IMR-90 (cell line): Measurements from ENCODE around the gene PTGR2. TPM values are rescaled to one million over a fixed set of nuclear protein-coding genes. Genes with fewer than 3 reads are reported as not detected.

Experiments used
- ATAC-seq: fragments of 200-7000 bp; cut with Tn5 transposase; 2 replicates; pipeline ENCODE4 v1.9.1; 2020; ENCODE audit warnings: low read depth, mild to moderate bottlenecking, moderate library complexity
- BruUV-seq: library from RNA; stranded (reverse); fragments of 400-500 nt; replicated peaks from 2 replicates; lab custom pipeline; 2021; lab: Mats Ljungman, UMichigan
- CTCF ChIA-PET: fragments of 300-600 bp; formaldehyde crosslinking; extraction: SDS; loops from one replicate; lab custom pipeline; 2021; ENCODE audit warnings: antibody characterized with exemption; lab: Yijun Ruan, JAX
- POLR2A ChIA-PET: fragments of 300-600 bp; sonication (Branson Sonifier 250); formaldehyde crosslinking; loops from one replicate; lab custom pipeline; 2022; ENCODE audit warnings: antibody characterized with exemption; ENCODE audit not compliant: unreplicated experiment; lab: Charles Lee
- DNase-seq: peaks from one replicate; pipeline ENCODE4 v3.0.0; 2013
- H2AFZ ChIP-seq: replicated peaks from 2 replicates; pipeline ENCODE3; 2013; ENCODE audit warnings: low read length, mild to moderate bottlenecking; ENCODE audit not compliant: poor library complexity
- H2AK5ac ChIP-seq: 2 replicates; pipeline ENCODE4 v1.6.1; 2013; ENCODE audit warnings: low read depth, low read length, inconsistent platforms
- H2AK9ac ChIP-seq: replicated peaks from 2 replicates; pipeline ENCODE3; 2013; ENCODE audit warnings: mild to moderate bottlenecking, low read depth, low read length, moderate library complexity; ENCODE audit not compliant: poor library complexity
- H2BK120ac ChIP-seq: 2 replicates; pipeline ENCODE4 v1.6.1; 2013; ENCODE audit warnings: low read depth, low read length, inconsistent platforms
- H2BK15ac ChIP-seq: 3 replicates; pipeline ENCODE4 v1.6.1; 2013; ENCODE audit warnings: low read depth, low read length, inconsistent platforms
- H2BK20ac ChIP-seq: 2 replicates; pipeline ENCODE4 v1.6.1; 2013; ENCODE audit warnings: low read depth, mild to moderate bottlenecking, inconsistent platforms, low read length, moderate library complexity
- H2BK5ac ChIP-seq: 2 replicates; pipeline ENCODE4 v1.6.1; 2013; ENCODE audit warnings: mild to moderate bottlenecking, low read depth, low read length, inconsistent platforms; ENCODE audit not compliant: poor library complexity, severe bottlenecking
- H3K14ac ChIP-seq: replicated peaks from 2 replicates; pipeline ENCODE4 v1.6.1; 2013; ENCODE audit warnings: low read depth, low read length, inconsistent platforms
- H3K18ac ChIP-seq: 2 replicates; pipeline ENCODE4 v1.6.1; 2013; ENCODE audit warnings: low read depth, low read length, control low read depth
- H3K23ac ChIP-seq: 2 replicates; pipeline ENCODE4 v1.6.1; 2013; ENCODE audit warnings: low read depth, low read length, inconsistent platforms
- H3K27ac ChIP-seq: 2 replicates; pipeline ENCODE4 v1.5.1; 2013; ENCODE audit warnings: mild to moderate bottlenecking, control low read depth, low read length; ENCODE audit not compliant: insufficient read depth
- H3K27me3 ChIP-seq: 2 replicates; pipeline ENCODE4 v1.6.1; 2013; ENCODE audit warnings: low read length; ENCODE audit not compliant: control insufficient read depth, insufficient read depth
- H3K36me3 ChIP-seq: 2 replicates; pipeline ENCODE4 v1.6.1; 2013; ENCODE audit warnings: low read length, mixed read lengths; ENCODE audit not compliant: control insufficient read depth, insufficient read depth
- H3K4ac ChIP-seq: 2 replicates; pipeline ENCODE4 v1.6.1; 2013; ENCODE audit warnings: low read depth, low read length, inconsistent platforms
- H3K4me1 ChIP-seq: 2 replicates; pipeline ENCODE4 v1.6.1; 2013; ENCODE audit warnings: low read length, mixed read lengths; ENCODE audit not compliant: control insufficient read depth, insufficient read depth
- H3K4me2 ChIP-seq: 2 replicates; pipeline ENCODE4 v1.6.1; 2013; ENCODE audit warnings: low read depth, mild to moderate bottlenecking, control low read depth, low read length, moderate library complexity
- H3K4me3 ChIP-seq: 2 replicates; pipeline ENCODE4 v1.5.1; 2013; ENCODE audit warnings: low read depth, mild to moderate bottlenecking, control low read depth, low read length, moderate library complexity; ENCODE audit not compliant: insufficient read depth
- H3K56ac ChIP-seq: 2 replicates; pipeline ENCODE4 v1.6.1; 2013; ENCODE audit warnings: low read length, inconsistent platforms; ENCODE audit not compliant: insufficient read depth; ENCODE audit errors: extremely low read depth
- H3K79me1 ChIP-seq, 2 experiments: 2 replicates each; pipeline ENCODE4 v1.6.1; 2013; ENCODE audit warnings: low read length in 2 of 2, inconsistent platforms in 1 of 2, low read depth in 1 of 2
- H3K9ac ChIP-seq: 2 replicates; pipeline ENCODE4 v1.6.1; 2013; ENCODE audit warnings: low read depth, low read length, control low read depth
- H3K9me1 ChIP-seq: 2 replicates; pipeline ENCODE4 v1.6.1; 2013; ENCODE audit warnings: low read length, inconsistent platforms; ENCODE audit not compliant: insufficient read depth
- H3K9me3 ChIP-seq: 2 replicates; pipeline ENCODE4 v1.6.1; 2013; ENCODE audit warnings: low read length; ENCODE audit not compliant: control insufficient read depth, insufficient read depth
- H4K20me1 ChIP-seq: 2 replicates; pipeline ENCODE4 v1.6.1; 2013; ENCODE audit warnings: low read length, inconsistent platforms; ENCODE audit not compliant: insufficient read depth
- H4K5ac ChIP-seq: 2 replicates; pipeline ENCODE4 v1.6.1; 2013; ENCODE audit warnings: mild to moderate bottlenecking, low read depth, low read length, control low read depth
- H4K8ac ChIP-seq, 2 experiments: 2 replicates each; pipeline ENCODE4 v1.6.1; 2013; ENCODE audit warnings: low read depth in 2 of 2, low read length in 2 of 2, control low read depth in 1 of 2, inconsistent platforms in 1 of 2
- H4K91ac ChIP-seq: 2 replicates; pipeline ENCODE4 v1.6.1; 2013; ENCODE audit warnings: low read depth, low read length, inconsistent platforms; ENCODE audit not compliant: insufficient read depth
- CEBPB ChIP-seq: IDR thresholded peaks from 2 replicates; pipeline ENCODE4 v1.6.1; 2012; ENCODE audit warnings: low read depth, low read length, improper control_type of control experiment
- MAFK ChIP-seq: IDR thresholded peaks from 2 replicates; pipeline ENCODE4 v1.6.1; 2012; ENCODE audit warnings: low read depth, low read length, improper control_type of control experiment
- MXI1 ChIP-seq: IDR thresholded peaks from 2 replicates; pipeline ENCODE4 v1.6.1; 2012; ENCODE audit warnings: low read depth, mild to moderate bottlenecking, low read length, moderate library complexity, borderline replicate concordance
- NFE2L2 ChIP-seq: fragments of 150-350 bp; IDR thresholded peaks from 2 replicates; pipeline ENCODE4 v1.6.1; 2016; ENCODE audit warnings: low read depth, mild to moderate bottlenecking, low read length
- RAD21 ChIP-seq: IDR thresholded peaks from 2 replicates; pipeline ENCODE4 v1.6.1; 2012; ENCODE audit warnings: low read length, improper control_type of control experiment
- RFX5 ChIP-seq: IDR thresholded peaks from 2 replicates; pipeline ENCODE4 v1.8.0; 2012; ENCODE audit warnings: low read depth, mild to moderate bottlenecking, low read length, moderate library complexity
- WGBS, 2 experiments: methylation state at CpG; one replicate each; pipeline versions ENCODE4 v1.1.5 to v1.1.7; 2013; ENCODE audit warnings: missing lambda C conversion rate in 2 of 2; ENCODE audit not compliant: insufficient read length in 1 of 2; ENCODE audit errors: extremely low coverage in 2 of 2; 5-methylcytosine and 5-hydroxymethylcytosine counted together
- dilution Hi-C: fragments of 300-500 bp; cut with HindIII; formaldehyde crosslinking; loops from one replicate; pipeline ENCODE4 v1.14.3; 2018; ENCODE audit warnings: low sequenced_read_pairs; ENCODE audit not compliant: unreplicated experiment
- in situ Hi-C: fragments of 300-500 bp; cut with MboI; formaldehyde crosslinking; loops from 3 replicates; pipeline ENCODE4 v1.14.3; 2019; ENCODE audit warnings: low sequenced_read_pairs, inconsistent platforms, mixed read lengths
- intact Hi-C: fragments of 100-400 bp; cut with micrococcal nuclease; formaldehyde crosslinking; loops from 2 replicates; pipeline ENCODE4 v1.10.0; 2022
- polyA plus RNA-seq, 3 experiments: library from polyadenylated mRNA; depleted of rRNA; stranded (reverse); fragments of >200 nt; gene quantifications; 2 replicates each; pipeline ENCODE4 v1.2.3, GENCODE V29; 2012; ENCODE audit warnings: low replicate concordance in 1 of 3
- total RNA-seq: library from RNA; depleted of rRNA; stranded (reverse); fragments of >200 nt; gene quantifications from 2 replicates; pipeline ENCODE4 v1.2.3, GENCODE V29; 2012
- TF ChIP-seq, protein P1 (sequence below): fragments of 150-350 bp; IDR thresholded peaks from 2 replicates; pipeline ENCODE4 v1.6.1; 2016; ENCODE audit warnings: low read depth, mild to moderate bottlenecking, low read length, moderate library complexity, borderline replicate concordance

Gene PTGR2
- total and polyA plus RNA-seq, 2 of the 4 experiments (the other 2 are of a cell fraction) = 1.3 to 3.2 TPM

DNA sequence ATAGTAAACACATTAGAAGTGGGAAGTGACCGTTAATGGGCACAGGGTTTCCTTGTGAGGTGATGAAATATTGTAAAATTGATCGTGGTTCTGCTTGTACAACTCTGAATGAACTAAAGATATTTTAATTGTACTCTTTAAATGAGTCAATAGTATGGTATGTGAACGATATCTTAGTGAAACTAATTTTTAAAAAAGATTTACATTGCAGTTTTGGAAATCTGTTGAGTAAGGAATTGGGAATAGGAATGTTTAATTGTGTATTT is 36.8 kb downstream of the PTGR2 start:
- WGBS, 2 experiments = no CpG with 5 or more reads among the region's 3 CpGs
- ChIA-PET POLR2A (no interaction called here), CTCF (interaction anchor here (0.6 kb wide), 1 partner anchor 409 kb away, joined by 3 read pairs; no protein-coding TSS in a partner anchor)
- Histone ChIP-seq H3K56ac (no peak overlapping the region), H3K18ac (no peak overlapping the region), H3K14ac (no peak overlapping the region), H3K9ac (no peak overlapping the region), H3K79me1 (peaks cover 4 to 33% of the 10 kb centered on the region in 2 experiments), H3K27me3 (no peaks in the 10 kb centered on the region), H2BK15ac (no peak overlapping the region), H3K4me3 (no peak overlapping the region), H4K5ac (no peak overlapping the region), H3K36me3 (no peaks in the 10 kb centered on the region; the same call in 1 of the 2 replicates), H3K23ac (no peak overlapping the region), H3K4me2 (no peak overlapping the region; the same call in 1 of the 2 replicates), H3K27ac (no peak overlapping the region), H3K9me3 (no peaks in the 10 kb centered on the region), H3K9me1 (no peaks in the 10 kb centered on the region; the same call in none of the 2 replicates), H2BK20ac (no peak overlapping the region), H4K20me1 (peaks cover 39% of the 10 kb centered on the region), H2BK120ac (no peak overlapping the region), H2AK5ac (no peak overlapping the region), H4K8ac (no peak overlapping the region), H3K4ac (no peak overlapping the region), H2AK9ac (no peak overlapping the region), H3K4me1 (peaks cover 2% of the 10 kb centered on the region; the same call in 1 of the 2 replicates), H2AFZ (no peak overlapping the region), H4K91ac (no peak overlapping the region), H2BK5ac (no peak overlapping the region)
- no TSS peak for BruUV-seq
- dilution Hi-C loops = no loop called here
- in situ Hi-C loops = no loop called here
- intact Hi-C loops = no loop called here
- DNase-seq (no peak), ATAC-seq (no peak)
- TF ChIP-seq MAFK = no peak
- no peak for TF ChIP-seq CEBPB
- TF ChIP-seq, protein P1, sequence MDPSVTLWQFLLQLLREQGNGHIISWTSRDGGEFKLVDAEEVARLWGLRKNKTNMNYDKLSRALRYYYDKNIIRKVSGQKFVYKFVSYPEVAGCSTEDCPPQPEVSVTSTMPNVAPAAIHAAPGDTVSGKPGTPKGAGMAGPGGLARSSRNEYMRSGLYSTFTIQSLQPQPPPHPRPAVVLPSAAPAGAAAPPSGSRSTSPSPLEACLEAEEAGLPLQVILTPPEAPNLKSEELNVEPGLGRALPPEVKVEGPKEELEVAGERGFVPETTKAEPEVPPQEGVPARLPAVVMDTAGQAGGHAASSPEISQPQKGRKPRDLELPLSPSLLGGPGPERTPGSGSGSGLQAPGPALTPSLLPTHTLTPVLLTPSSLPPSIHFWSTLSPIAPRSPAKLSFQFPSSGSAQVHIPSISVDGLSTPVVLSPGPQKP = no peak
- TF ChIP-seq RFX5 = no peak
- no peak for TF ChIP-seq MXI1
- no peak for TF ChIP-seq RAD21
- TF ChIP-seq NFE2L2 = no peak
